K562 (cell line): ENCODE results near the gene LRRC27. TPM values are rescaled to one million over a fixed set of nuclear protein-coding genes. Genes with fewer than 3 reads are reported as not detected.
A peak's percentile ranks its signal among the peaks of the same experiment; 100 is the strongest.

Experiments
- ATAC-seq: fragments of 200-7000 bp; cut with Tn5 transposase; 3 replicates; pipeline ENCODE4 v1.9.1; 2020; ENCODE audit warnings: moderate library complexity
- BruUV-seq: library from RNA; stranded (reverse); fragments of 400-500 nt; replicated peaks from 2 replicates; lab custom pipeline; 2021; lab: Mats Ljungman, UMichigan
- CTCF ChIA-PET: fragments of 300-600 bp; formaldehyde crosslinking; extraction: SDS; loops from one replicate; lab custom pipeline; 2021; ENCODE audit warnings: low intra/inter-chr PET ratio; lab: Yijun Ruan, JAX
- POLR2A ChIA-PET: fragments of 300-600, 350-650 bp; sonication (Branson Sonifier 250); formaldehyde crosslinking; extraction: SDS; loops from one replicate; lab custom pipeline; 2021; ENCODE audit warnings: antibody characterized with exemption, inconsistent platforms; lab: Yijun Ruan, JAX
- DNase-seq, 4 experiments: peaks; one replicate each; pipeline versions ENCODE4 v3.0.0 to v3.0.0-alpha.2; 2011 to 2018; ENCODE audit warnings: low spot score in 3 of 4, mixed read lengths in 3 of 4; ENCODE audit errors: extremely low read depth in 1 of 4
- FAIRE-seq: peaks from 2 replicates; lab custom pipeline; 2011; peaks lifted over from hg19 to GRCh38; lab: Jason Lieb, UNC
- H2AFZ ChIP-seq: 2 replicates; pipeline ENCODE4 v1.6.0; 2011; ENCODE audit warnings: low read depth, low read length, control low read depth, inconsistent platforms
- H3K27ac ChIP-seq: fragments of 200-600 bp; 3 replicates; pipeline ENCODE4 v1.8.0; 2011; ENCODE audit warnings: low read depth, mild to moderate bottlenecking, control low read depth, inconsistent platforms, low read length, moderate library complexity, mixed read lengths; ENCODE audit errors: extremely low read depth
- H3K27me3 ChIP-seq, 2 experiments: fragments of 300-600 bp in 1 of 2; 2 replicates in 1 of 2; 3 replicates in 1 of 2; pipeline versions ENCODE4 v1.6.0 to v1.8.0; 2011; ENCODE audit warnings: inconsistent platforms in 2 of 2, low read length in 2 of 2, mild to moderate bottlenecking in 1 of 2, mixed read lengths in 1 of 2, moderate library complexity in 1 of 2; ENCODE audit not compliant: control insufficient read depth in 2 of 2, insufficient read depth in 2 of 2
- H3K36me3 ChIP-seq: fragments of 300-600 bp; 3 replicates; pipeline ENCODE4 v1.8.0; 2011; ENCODE audit warnings: mild to moderate bottlenecking, low read length, inconsistent platforms; ENCODE audit not compliant: control insufficient read depth, insufficient read depth
- H3K4me1 ChIP-seq, 2 experiments: fragments of 200-600 bp in 1 of 2; replicated peaks in 1 of 2; 2 replicates in 1 of 2; 3 replicates in 1 of 2; pipeline versions ENCODE4 v1.5.1 to v1.8.0; 2011; ENCODE audit warnings: inconsistent platforms in 2 of 2, low read length in 2 of 2, mild to moderate bottlenecking in 1 of 2, mixed read lengths in 1 of 2, moderate library complexity in 1 of 2; ENCODE audit not compliant: control insufficient read depth in 2 of 2, insufficient read depth in 2 of 2
- H3K4me2 ChIP-seq: 2 replicates; pipeline ENCODE4 v1.6.1; 2011; ENCODE audit warnings: low read length, control low read depth, inconsistent platforms, mixed read lengths; ENCODE audit not compliant: insufficient read depth
- H3K4me3 ChIP-seq: fragments of 200-600 bp; sonication (generic), shearing (Covaris generic); 2 replicates; pipeline ENCODE4 v1.5.1; 2016; ENCODE audit warnings: control low read depth, inconsistent platforms
- H3K79me2 ChIP-seq: fragments of 200-600 bp; 3 replicates; pipeline ENCODE4 v1.8.0; 2011; ENCODE audit warnings: low read length, inconsistent platforms; ENCODE audit not compliant: control insufficient read depth, insufficient read depth
- H3K9ac ChIP-seq, 2 experiments: 2 replicates each; pipeline versions ENCODE4 v1.6.0 to v1.6.1; 2011; ENCODE audit warnings: low read depth in 2 of 2, low read length in 2 of 2, control low read depth in 1 of 2, inconsistent platforms in 1 of 2, mild to moderate bottlenecking in 1 of 2, mixed read lengths in 1 of 2; ENCODE audit not compliant: insufficient read depth in 1 of 2
- H3K9me1 ChIP-seq: one replicate; pipeline ENCODE4 v1.6.0; 2011; ENCODE audit warnings: inconsistent platforms, mild to moderate bottlenecking, low read length, moderate library complexity; ENCODE audit not compliant: control insufficient read depth, insufficient read depth
- H3K9me3 ChIP-seq: replicated peaks from 2 replicates; pipeline ENCODE4 v1.5.1; 2011; ENCODE audit warnings: low read depth, low read length, inconsistent platforms; ENCODE audit not compliant: control insufficient read depth, insufficient read depth
- H4K20me1 ChIP-seq: replicated peaks from 2 replicates; pipeline ENCODE4 v1.6.1; 2011; ENCODE audit warnings: low read length, inconsistent platforms, mixed read lengths; ENCODE audit not compliant: control insufficient read depth, insufficient read depth
- ARID2 ChIP-seq: fragments of 450-650 bp; IDR thresholded peaks from 2 replicates; pipeline ENCODE4 v1.6.1; 2017; ENCODE audit warnings: antibody characterized with exemption, mild to moderate bottlenecking
- FOXM1 ChIP-seq, 2 experiments: fragments of 450-650 bp in 1 of 2; sonication (generic) in 1 of 2; formaldehyde crosslinking in 1 of 2; IDR thresholded peaks; 2 replicates each; pipeline versions ENCODE4 v1.6.1 to v1.9.0; 2017 to 2022; ENCODE audit warnings: low read depth in 2 of 2, mild to moderate bottlenecking in 2 of 2, missing genetic modification reagents in 1 of 2, moderate library complexity in 1 of 2
- MNT ChIP-seq, 2 experiments: fragments of 450-650 bp; conservative IDR thresholded peaks; 2 replicates each; pipeline ENCODE4 v1.6.1; 2017; ENCODE audit warnings: mild to moderate bottlenecking in 2 of 2, moderate library complexity in 2 of 2
- NFIC ChIP-seq: fragments of 450-650 bp; IDR thresholded peaks from 2 replicates; pipeline ENCODE4 v1.6.1; 2017; ENCODE audit warnings: mild to moderate bottlenecking, inconsistent platforms
- NFRKB ChIP-seq: fragments of 450-650 bp; IDR thresholded peaks from 2 replicates; pipeline ENCODE4 v1.6.1; 2016; ENCODE audit warnings: low read depth
- NR2C2 ChIP-seq, 2 experiments: fragments of 200-800 bp in 1 of 2; sonication (Bioruptor generic) in 1 of 2; sonication (generic) in 1 of 2; formaldehyde crosslinking in 1 of 2; IDR thresholded peaks; 2 replicates each; pipeline versions ENCODE4 v1.6.1 to v1.8.0; 2016 to 2022; ENCODE audit warnings: mild to moderate bottlenecking in 1 of 2, missing compliant biosample characterization in 1 of 2, missing genetic modification characterization in 1 of 2, missing genetic modification reagents in 1 of 2
- POLR2G ChIP-seq: fragments of 200-400 bp; formaldehyde crosslinking; IDR thresholded peaks from 2 replicates; pipeline ENCODE4 v1.6.1; 2017; ENCODE audit warnings: low read depth, mild to moderate bottlenecking, antibody characterized with exemption, low read length, moderate library complexity
- POU5F1 ChIP-seq: fragments of 150-350 bp; IDR thresholded peaks from 2 replicates; pipeline ENCODE4 v1.6.1; 2014; ENCODE audit warnings: borderline replicate concordance, low read length, low read depth, mild to moderate bottlenecking; ENCODE audit not compliant: partially characterized antibody
- SAFB ChIP-seq: fragments of 200-400 bp; formaldehyde crosslinking; IDR thresholded peaks from 2 replicates; pipeline ENCODE4 v1.6.1; 2017; ENCODE audit warnings: low read depth, low read length, borderline replicate concordance
- ZFX ChIP-seq: sonication (generic); formaldehyde crosslinking; IDR thresholded peaks from 2 replicates; pipeline ENCODE4 v1.8.0; 2022; ENCODE audit warnings: mild to moderate bottlenecking, missing genetic modification reagents, moderate library complexity
- ZNF695 ChIP-seq: fragments of 450-650 bp; formaldehyde crosslinking; IDR thresholded peaks from 2 replicates; pipeline ENCODE4 v1.4.0; 2020; ENCODE audit warnings: mild to moderate bottlenecking, moderate library complexity
- WGBS: fragments of 100-300 bp; shearing (Covaris generic); methylation state at CpG from one replicate; pipeline ENCODE4 v1.1.6; 2016; ENCODE audit warnings: low coverage, mixed read lengths; ENCODE audit not compliant: insufficient coverage; ENCODE audit errors: missing lambda C conversion rate; 5-methylcytosine and 5-hydroxymethylcytosine counted together
- in situ Hi-C: fragments of 300-500 bp; cut with MboI; formaldehyde crosslinking; loops from 4 replicates; pipeline ENCODE4 v1.15.0; 2018; ENCODE audit warnings: inconsistent platforms, mixed read lengths
- intact Hi-C: fragments of 100-400 bp; cut with micrococcal nuclease; formaldehyde crosslinking; loops from 2 replicates; pipeline ENCODE4 v1.14.2; 2022
- polyA plus RNA-seq, 8 experiments: library from polyadenylated mRNA; depleted of rRNA in 4 of 8; stranded (reverse) in 5 of 8; unstranded in 3 of 8; fragments of >200 nt; fragmentation: Nextera tagmentation in 2 of 8; fragmentation: Illumina TruSeq in 1 of 8; extraction: Ambion mirVana in 2 of 8; extraction: Trizol in 1 of 8; gene quantifications; 2 replicates each; pipeline versions ENCODE4 v1.2.1 to v1.2.3, GENCODE V29; 2011 to 2014; ENCODE audit warnings: inconsistent platforms in 1 of 8, missing spikeins in 1 of 8
- total RNA-seq, 7 experiments: library from RNA; depleted of rRNA in 6 of 7; stranded (reverse); fragments of >200 nt in 6 of 7; fragmentation: Illumina TruSeq in 2 of 7; extraction: Trizol in 2 of 7; gene quantifications; 2 replicates each; pipeline versions ENCODE4 v1.2.1 to v1.2.3, GENCODE V29; 2011 to 2021; ENCODE audit warnings: low replicate concordance in 1 of 7

LRRC27 gene
- total and polyA plus RNA-seq, 9 of the 15 experiments (the other 6 are each of a cell fraction or from before 2014, with no cell fraction given), result 0.10 to 2.7 (median 1.4) TPM

- TF ChIP-seq MNT (conservative IDR thresholded peaks at IDR 0.05), result peak; percentile 51 to 68
- TF ChIP-seq FOXM1 (IDR thresholded peaks at IDR 0.05; ENCODE audit: low read depth), result no peak
- no peak for TF ChIP-seq FOXM1 (CRISPR knock-in tag; IDR thresholded peaks at IDR 0.05; ENCODE audit: low read depth)
Measured at GRCh38 chr10:132319853-132320653, 11.9 kb upstream of the LRRC27 start (continued).

- H3K4me3 ChIP-seq, result no peak overlapping the region
- TF ChIP-seq NFRKB (0 out of 2 replicates have a peak, but pooled peaks have one; percentile 16), POLR2G (0 out of 2 replicates have a peak, but pooled peaks have one; percentile 15), NFIC (peak; percentile 54), NR2C2 (CRISPR knock-in tag; IDR thresholded peaks at IDR 0.05) (no peak), NR2C2 (tag; IDR thresholded peaks at IDR 0.05) (peak; percentile 44; the same call in 1 of the 2 replicates), ZNF695 (CRISPR knock-in tag) (no peak), SAFB (no peak), POU5F1 (no peak), ARID2 (no peak), ZFX (CRISPR knock-in tag) (peak; percentile 40; the same call in 1 of the 2 replicates)
- CTCF ChIA-PET, result no interaction called here
- peaks cover 3% of the 10 kb centered on the region; the same call in 2 of the 3 replicates for H3K79me2 ChIP-seq
- no peak for DNase-seq
- no peaks in the 10 kb centered on the region for H3K27me3 ChIP-seq
- FAIRE-seq, result no peak
- BruUV-seq, result no TSS peak
- WGBS, result 49% methylated on average over 10 of the region's 13 CpGs
- H4K20me1 ChIP-seq, result no peaks in the 10 kb centered on the region; the same call in 1 of the 2 replicates
- peak overlapping the region; percentile 84 for H2AFZ ChIP-seq
- H3K4me2 ChIP-seq, result peak overlapping the region; percentile 55; the same call in 1 of the 2 replicates
- H3K9me1 ChIP-seq, result peaks cover 8% of the 10 kb centered on the region
- peaks cover 15 to 20% of the 10 kb centered on the region in 2 experiments; a peak in 4 of 5 replicates for H3K4me1 ChIP-seq
- H3K27ac ChIP-seq, result peak overlapping the region; percentile 83
- in situ Hi-C loops (no loop called here), intact Hi-C loops (no loop called here)
- H3K9me3 ChIP-seq, result no peaks in the 10 kb centered on the region
- POLR2A ChIA-PET, result interaction anchor here (1.4 kb wide), 1 partner anchor 40 kb away, joined by 7 read pairs; no protein-coding TSS in a partner anchor
- peak overlapping the region; percentile 45 to 64; a peak in 2 of 4 replicates for H3K9ac ChIP-seq
- peak; percentile 40 for ATAC-seq
- H3K36me3 ChIP-seq, result peaks cover 16% of the 10 kb centered on the region; the same call in 1 of the 3 replicates
Measured at GRCh38 chr10:132320654-132321469, 11.1 kb upstream of the LRRC27 start.
